Activated naive CD4-positive, alpha-beta T cell treated with anti-CD3 and anti-CD28 coated beads for 36 hours (primary cell): ENCODE data around the gene PCDHB7. TPM values are rescaled to one million over a fixed set of nuclear protein-coding genes. Genes with fewer than 3 reads are reported as not detected.
"Not testable (repeated sequence)": the region's sequence is repeated elsewhere in the genome, so short reads cannot be mapped to it uniquely, and the experiment has no call there.

Experiments used
- CTCF ChIA-PET: fragments of 350-600 bp; sonication (Branson Sonifier 250); formaldehyde crosslinking; loops from one replicate; lab custom pipeline; 2021; ENCODE audit warnings: antibody characterized with exemption; lab: Charles Lee
- DNase-seq: peaks from one replicate; pipeline ENCODE4 v3.0.0-alpha.2; 2020
- H3K27ac Mint-ChIP-seq: one replicate; pipeline ENCODE4 v1.8.0; 2021; ENCODE audit warnings: mild to moderate bottlenecking, mixed read lengths
- H3K27me3 Mint-ChIP-seq: one replicate; pipeline ENCODE4 v1.8.0; 2021; ENCODE audit warnings: low read depth, mixed read lengths
- H3K36me3 Mint-ChIP-seq: one replicate; pipeline ENCODE4 v1.8.0; 2021; ENCODE audit warnings: low read depth, mixed read lengths
- H3K4me1 Mint-ChIP-seq: one replicate; pipeline ENCODE4 v1.8.0; 2021; ENCODE audit warnings: low read depth, mixed read lengths
- H3K4me3 Mint-ChIP-seq: one replicate; pipeline ENCODE4 v1.8.0; 2021; ENCODE audit warnings: mild to moderate bottlenecking, moderate library complexity, mixed read lengths
- H3K9me3 Mint-ChIP-seq: one replicate; pipeline ENCODE4 v1.8.0; 2021; ENCODE audit warnings: mixed read lengths
- intact Hi-C: fragments of 100-400 bp; cut with micrococcal nuclease; formaldehyde crosslinking; loops from one replicate; pipeline ENCODE4 v1.15.1; 2023
- total RNA-seq, 2 experiments: library from RNA; stranded (reverse); gene quantifications; one replicate each; pipeline ENCODE4 v1.2.3, GENCODE V29; 2021

Gene PCDHB7
- total RNA-seq, 2 experiments from 2014 or later, result not detected

DNA sequence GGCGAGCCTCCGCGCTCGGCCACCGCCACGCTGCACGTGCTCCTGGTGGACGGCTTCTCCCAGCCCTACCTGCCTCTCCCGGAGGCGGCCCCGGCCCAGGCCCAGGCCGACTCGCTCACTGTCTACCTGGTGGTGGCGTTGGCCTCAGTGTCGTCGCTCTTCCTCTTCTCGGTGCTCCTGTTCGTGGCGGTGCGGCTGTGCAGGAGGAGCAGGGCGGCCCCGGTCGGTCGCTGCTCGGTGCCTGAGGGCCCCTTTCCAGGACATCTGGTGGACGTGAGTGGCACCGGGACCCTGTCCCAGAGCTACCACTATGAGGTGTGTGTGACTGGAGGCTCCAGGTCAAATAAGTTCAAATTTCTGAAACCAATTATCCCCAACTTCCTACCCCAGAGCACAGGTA lies 38.4 kb downstream of the PCDHB7 start:
- DNase-seq, CTCF ChIA-PET, H3K27ac Mint-ChIP-seq, H3K4me3 Mint-ChIP-seq, H3K4me1 Mint-ChIP-seq: not testable (repeated sequence)
- H3K36me3 Mint-ChIP-seq, result peaks cover 15% of the 10 kb centered on the region
- intact Hi-C loops, result loop anchor here (10.0 kb wide), 1 partner anchor 164 kb away; the partner anchor contains the start of genes PCDHGA6 and PCDHGB3
- peaks cover 64% of the 10 kb centered on the region for H3K27me3 Mint-ChIP-seq
- peaks cover 13% of the 10 kb centered on the region for H3K9me3 Mint-ChIP-seq

DNA sequence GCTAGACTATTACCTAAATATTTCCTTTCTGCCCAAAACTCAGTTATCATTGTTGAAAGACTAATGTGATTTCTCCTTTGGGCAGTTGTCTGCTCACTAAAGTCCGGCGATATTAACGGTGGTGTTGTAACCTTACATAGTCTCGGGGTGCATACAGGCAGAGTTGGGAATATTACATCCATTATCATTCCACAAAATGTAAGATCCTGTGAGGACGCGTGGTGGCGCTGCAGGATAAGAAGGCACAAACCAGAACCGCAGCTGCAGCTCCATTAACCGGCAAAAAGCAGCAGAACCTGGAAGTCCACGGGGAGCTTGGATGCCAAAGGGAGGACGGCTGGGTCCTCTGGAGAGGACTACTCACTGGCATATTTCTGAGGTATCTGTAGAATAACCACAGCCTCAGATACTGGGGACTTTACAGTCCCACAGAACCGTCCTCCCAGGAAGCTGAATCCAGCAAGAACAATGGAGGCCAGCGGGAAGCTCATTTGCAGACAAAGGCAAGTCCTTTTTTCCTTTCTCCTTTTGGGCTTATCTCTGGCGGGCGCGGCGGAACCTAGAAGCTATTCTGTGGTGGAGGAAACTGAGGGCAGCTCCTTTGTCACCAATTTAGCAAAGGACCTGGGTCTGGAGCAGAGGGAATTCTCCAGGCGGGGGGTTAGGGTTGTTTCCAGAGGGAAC lies 41.4 kb downstream of the PCDHB7 start, which contains the start of gene PCDHB13:
Gene PCDHB13, plus strand, starts transcription at position 264 of the 684 bp plus-strand sequence. Its CDS starts 205 bp downstream, at position 469.
- Mint-ChIP-seq H3K27me3 (peaks cover 58% of the 10 kb centered on the region), H3K36me3 (peaks cover 20% of the 10 kb centered on the region), H3K9me3 (peaks cover 25% of the 10 kb centered on the region)
- H3K27ac Mint-ChIP-seq, H3K4me3 Mint-ChIP-seq, H3K4me1 Mint-ChIP-seq: not testable (repeated sequence)
- CTCF ChIA-PET, result interaction anchor here (0.6 to 1.6 kb wide), 2 partner anchors 14 to 78 kb away, joined by 4 read pairs; partner anchors contain the start of gene PCDHB11
- DNase-seq, result peak; percentile 61
- intact Hi-C loops, result loop anchor here (10.0 kb wide), 1 partner anchor 161 kb away; the partner anchor contains the start of genes PCDHGA6 and PCDHGB3

DNA sequence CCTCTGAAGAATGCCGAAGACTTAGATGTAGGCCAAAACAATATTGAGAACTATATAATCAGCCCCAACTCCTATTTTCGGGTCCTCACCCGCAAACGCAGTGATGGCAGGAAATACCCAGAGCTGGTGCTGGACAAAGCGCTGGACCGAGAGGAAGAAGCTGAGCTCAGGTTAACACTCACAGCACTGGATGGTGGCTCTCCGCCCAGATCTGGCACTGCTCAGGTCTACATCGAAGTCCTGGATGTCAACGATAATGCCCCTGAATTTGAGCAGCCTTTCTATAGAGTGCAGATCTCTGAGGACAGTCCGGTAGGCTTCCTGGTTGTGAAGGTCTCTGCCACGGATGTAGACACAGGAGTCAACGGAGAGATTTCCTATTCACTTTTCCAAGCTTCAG lies 42.1 kb downstream of the PCDHB7 start:
- CTCF ChIA-PET, result interaction anchor here (0.6 kb wide), 1 partner anchor 78 kb away, joined by 4 read pairs; no protein-coding TSS in a partner anchor
- DNase-seq, H3K4me3 Mint-ChIP-seq, H3K4me1 Mint-ChIP-seq, H3K27ac Mint-ChIP-seq: not testable (repeated sequence)
- H3K27me3 Mint-ChIP-seq, result peaks cover 54% of the 10 kb centered on the region
- H3K9me3 Mint-ChIP-seq, result peaks cover 30% of the 10 kb centered on the region
- H3K36me3 Mint-ChIP-seq, result peaks cover 20% of the 10 kb centered on the region
- intact Hi-C loops, result loop anchor here (10.0 kb wide), 1 partner anchor 160 kb away; the partner anchor contains the start of genes PCDHGA6 and PCDHGB3

DNA sequence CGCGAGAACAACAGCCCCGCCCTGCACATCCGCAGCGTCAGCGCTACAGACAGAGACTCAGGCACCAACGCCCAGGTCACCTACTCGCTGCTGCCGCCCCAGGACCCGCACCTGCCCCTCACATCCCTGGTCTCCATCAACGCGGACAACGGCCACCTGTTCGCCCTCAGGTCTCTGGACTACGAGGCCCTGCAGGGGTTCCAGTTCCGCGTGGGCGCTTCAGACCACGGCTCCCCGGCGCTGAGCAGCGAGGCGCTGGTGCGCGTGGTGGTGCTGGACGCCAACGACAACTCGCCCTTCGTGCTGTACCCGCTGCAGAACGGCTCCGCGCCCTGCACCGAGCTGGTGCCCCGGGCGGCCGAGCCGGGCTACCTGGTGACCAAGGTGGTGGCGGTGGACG lies 43.1 kb downstream of the PCDHB7 start:
- H3K4me3 Mint-ChIP-seq, CTCF ChIA-PET, DNase-seq, H3K27ac Mint-ChIP-seq, H3K4me1 Mint-ChIP-seq: not testable (repeated sequence)
- intact Hi-C loops, result loop anchor here (10.0 kb wide), 1 partner anchor 159 kb away; the partner anchor contains the start of genes PCDHGA6 and PCDHGB3
- peaks cover 49% of the 10 kb centered on the region for H3K27me3 Mint-ChIP-seq
- peaks cover 17% of the 10 kb centered on the region for H3K36me3 Mint-ChIP-seq
- H3K9me3 Mint-ChIP-seq, result peaks cover 32% of the 10 kb centered on the region

DNA sequence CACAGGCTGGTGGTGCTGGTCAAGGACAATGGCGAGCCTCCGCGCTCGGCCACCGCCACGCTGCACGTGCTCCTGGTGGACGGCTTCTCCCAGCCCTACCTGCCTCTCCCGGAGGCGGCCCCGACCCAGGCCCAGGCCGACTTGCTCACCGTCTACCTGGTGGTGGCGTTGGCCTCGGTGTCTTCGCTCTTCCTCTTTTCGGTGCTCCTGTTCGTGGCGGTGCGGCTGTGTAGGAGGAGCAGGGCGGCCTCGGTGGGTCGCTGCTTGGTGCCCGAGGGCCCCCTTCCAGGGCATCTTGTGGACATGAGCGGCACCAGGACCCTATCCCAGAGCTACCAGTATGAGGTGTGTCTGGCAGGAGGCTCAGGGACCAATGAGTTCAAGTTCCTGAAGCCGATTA lies 43.6 kb downstream of the PCDHB7 start:
- Mint-ChIP-seq H3K27me3 (peaks cover 50% of the 10 kb centered on the region), H3K36me3 (peaks cover 14% of the 10 kb centered on the region), H3K9me3 (peaks cover 29% of the 10 kb centered on the region)
- H3K4me3 Mint-ChIP-seq, H3K27ac Mint-ChIP-seq, CTCF ChIA-PET, H3K4me1 Mint-ChIP-seq, DNase-seq: not testable (repeated sequence)
- intact Hi-C loops, result loop anchor here (10.0 kb wide), 1 partner anchor 159 kb away; the partner anchor contains the start of genes PCDHGA6 and PCDHGB3

DNA sequence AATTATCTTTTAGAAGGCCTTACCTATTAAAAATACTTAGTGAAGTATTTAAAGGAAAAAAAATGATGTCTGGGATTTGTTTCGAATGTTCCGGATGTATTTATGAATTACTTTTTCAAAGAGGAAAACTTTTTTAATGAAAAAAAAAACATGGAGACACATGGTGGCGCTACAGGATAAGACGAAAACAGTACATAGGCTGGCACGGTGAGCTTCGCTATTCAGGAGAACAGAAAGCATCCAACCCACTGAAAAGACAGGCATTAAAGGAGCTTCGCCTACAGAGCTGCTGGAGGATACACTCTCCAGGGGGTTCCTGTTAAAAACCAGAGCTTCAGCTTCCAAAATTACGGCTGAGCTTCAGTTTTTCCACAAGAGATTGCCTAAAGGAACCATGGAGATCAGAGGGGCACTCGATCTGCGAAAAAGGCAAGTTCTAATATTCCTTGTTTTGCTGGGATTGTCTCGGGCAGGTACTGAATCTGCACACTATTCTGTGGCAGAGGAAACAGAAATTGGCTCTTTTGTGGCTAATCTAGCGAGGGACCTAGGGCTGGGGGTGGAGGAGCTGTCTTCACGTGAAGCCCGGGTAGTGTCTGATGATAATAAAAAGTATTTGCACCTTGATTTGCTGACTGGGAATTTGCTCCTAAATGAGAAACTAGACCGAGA lies 50.8 kb downstream of the PCDHB7 start, which contains the start of gene PCDHB14:
Gene PCDHB14, plus strand, starts transcription at position 232 of the 672 bp plus-strand sequence. Its CDS starts 163 bp downstream, at position 395.
- Mint-ChIP-seq H3K27me3 (peaks cover 56% of the 10 kb centered on the region), H3K36me3 (peaks cover 10% of the 10 kb centered on the region), H3K4me3 (no peak within 1 kb of the TSS), H3K9me3 (peaks cover 18% of the 10 kb centered on the region), H3K4me1 (peaks cover 4% of the 10 kb centered on the region), H3K27ac (no peak within 1 kb of the TSS)
- no peak for DNase-seq
- intact Hi-C loops, result loop anchor here (10.0 kb wide), 1 partner anchor 332 kb away; no protein-coding TSS in a partner anchor
- CTCF ChIA-PET, result interaction anchor here (0.6 to 1.5 kb wide), 7 partner anchors 14 to 201 kb away, joined by 3 to 5 read pairs (median 4); partner anchors contain the start of gene SLC25A2

DNA sequence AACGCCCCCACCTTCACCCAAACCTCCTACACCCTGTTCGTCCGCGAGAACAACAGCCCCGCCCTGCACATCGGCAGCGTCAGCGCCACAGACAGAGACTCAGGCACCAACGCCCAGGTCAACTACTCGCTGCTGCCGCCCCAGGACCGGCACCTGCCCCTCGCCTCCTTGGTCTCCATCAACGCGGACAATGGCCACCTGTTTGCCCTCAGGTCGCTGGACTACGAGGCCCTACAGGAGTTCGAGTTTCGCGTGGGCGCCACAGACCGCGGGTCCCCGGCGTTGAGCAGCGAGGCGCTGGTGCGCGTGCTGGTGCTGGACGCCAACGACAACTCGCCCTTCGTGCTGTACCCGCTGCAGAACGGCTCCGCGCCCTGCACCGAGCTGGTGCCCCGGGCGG lies 52.4 kb downstream of the PCDHB7 start:
- Mint-ChIP-seq H3K36me3 (peaks cover 10% of the 10 kb centered on the region), H3K27me3 (peaks cover 50% of the 10 kb centered on the region)
- H3K4me3 Mint-ChIP-seq, H3K27ac Mint-ChIP-seq, CTCF ChIA-PET, DNase-seq, H3K4me1 Mint-ChIP-seq, H3K9me3 Mint-ChIP-seq: not testable (repeated sequence)
- intact Hi-C loops, result loop anchor here (10.0 kb wide), 1 partner anchor 330 kb away; no protein-coding TSS in a partner anchor

DNA sequence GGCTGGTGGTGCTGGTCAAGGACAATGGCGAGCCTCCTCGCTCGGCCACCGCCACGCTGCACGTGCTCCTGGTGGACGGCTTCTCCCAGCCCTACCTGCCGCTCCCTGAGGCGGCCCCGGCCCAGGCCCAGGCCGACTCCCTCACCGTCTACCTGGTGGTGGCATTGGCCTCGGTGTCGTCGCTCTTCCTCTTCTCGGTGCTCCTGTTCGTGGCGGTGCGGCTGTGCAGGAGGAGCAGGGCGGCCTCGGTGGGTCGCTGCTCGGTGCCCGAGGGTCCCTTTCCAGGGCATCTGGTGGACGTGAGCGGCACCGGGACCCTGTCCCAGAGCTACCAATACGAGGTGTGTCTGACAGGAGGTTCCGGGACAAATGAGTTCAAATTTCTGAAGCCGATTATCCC lies 53.0 kb downstream of the PCDHB7 start:
- DNase-seq, H3K4me1 Mint-ChIP-seq, H3K9me3 Mint-ChIP-seq, H3K4me3 Mint-ChIP-seq, CTCF ChIA-PET, H3K27ac Mint-ChIP-seq: not testable (repeated sequence)
- H3K27me3 Mint-ChIP-seq, result peaks cover 50% of the 10 kb centered on the region
- intact Hi-C loops, result loop anchor here (10.0 kb wide), 1 partner anchor 329 kb away; no protein-coding TSS in a partner anchor
- peaks cover 10% of the 10 kb centered on the region for H3K36me3 Mint-ChIP-seq

Other genes with a start within 250 kb of the PCDHB7 start
- not detected for gene PCDHAC1, start 246.3 kb upstream of the PCDHB7 start, total RNA-seq
- not detected for gene PCDHAC2, start 206.2 kb upstream of the PCDHB7 start, total RNA-seq
- not detected for gene PCDHB1, start 121.3 kb upstream of the PCDHB7 start, total RNA-seq
- gene PCDHB2, start 78.0 kb upstream of the PCDHB7 start, total RNA-seq, result not detected
- not detected for gene PCDHB3, start 72.2 kb upstream of the PCDHB7 start, total RNA-seq
- not detected for gene PCDHB4, start 50.8 kb upstream of the PCDHB7 start, total RNA-seq
- gene PCDHB5, start 37.4 kb upstream of the PCDHB7 start, total RNA-seq, result not detected
- gene PCDHB6, start 22.6 kb upstream of the PCDHB7 start, total RNA-seq, result not detected
- not detected for gene PCDHB8, start 5.1 kb downstream of the PCDHB7 start, total RNA-seq
- gene PCDHB16, start 9.7 kb downstream of the PCDHB7 start, total RNA-seq, result not detected
- not detected for gene PCDHB9, start 14.5 kb downstream of the PCDHB7 start, total RNA-seq
- gene PCDHB10, start 19.7 kb downstream of the PCDHB7 start, total RNA-seq, result not detected
- not detected for gene PCDHB11, start 27.0 kb downstream of the PCDHB7 start, total RNA-seq
- not detected for gene PCDHB12, start 36.1 kb downstream of the PCDHB7 start, total RNA-seq
- not detected for gene PCDHB13, start 41.3 kb downstream of the PCDHB7 start, total RNA-seq
- not detected for gene PCDHB14, start 50.7 kb downstream of the PCDHB7 start, total RNA-seq
- gene PCDHB15, start 72.8 kb downstream of the PCDHB7 start, total RNA-seq, result not detected
- gene SLC25A2, start 131.4 kb downstream of the PCDHB7 start, total RNA-seq, result not detected
- gene TAF7, start 148.1 kb downstream of the PCDHB7 start, total RNA-seq, result 10 to 100 TPM; 57.0 to 57.9 TPM
- gene PCDHGA1, start 157.9 kb downstream of the PCDHB7 start, total RNA-seq, result not detected
- not detected for gene PCDHGA2, start 166.1 kb downstream of the PCDHB7 start, total RNA-seq
- not detected for gene PCDHGA3, start 171.2 kb downstream of the PCDHB7 start, total RNA-seq
- not detected for gene PCDHGB1, start 177.5 kb downstream of the PCDHB7 start, total RNA-seq
- not detected for gene PCDHGA4, start 182.4 kb downstream of the PCDHB7 start, total RNA-seq
- not detected for gene PCDHGB2, start 187.3 kb downstream of the PCDHB7 start, total RNA-seq
- under 1 TPM in 1 of 2 experiments, not detected in 1; 0.05 TPM for gene PCDHGA5, start 191.5 kb downstream of the PCDHB7 start, total RNA-seq
- under 1 TPM in 1 of 2 experiments, not detected in 1; 0.07 TPM for gene PCDHGB3, start 197.6 kb downstream of the PCDHB7 start, total RNA-seq
- gene PCDHGA6, start 201.2 kb downstream of the PCDHB7 start, total RNA-seq, result under 1 TPM; 0.05 to 0.07 TPM
- not detected for gene PCDHGA7, start 210.1 kb downstream of the PCDHB7 start, total RNA-seq
- not detected for gene PCDHGB4, start 215.1 kb downstream of the PCDHB7 start, total RNA-seq
- gene PCDHGA8, start 220.0 kb downstream of the PCDHB7 start, total RNA-seq, result not detected
- gene PCDHGB5, start 225.3 kb downstream of the PCDHB7 start, total RNA-seq, result under 1 TPM in 1 of 2 experiments, not detected in 1; 0.12 TPM
- under 1 TPM in 1 of 2 experiments, not detected in 1; 0.07 TPM for gene PCDHGA9, start 230.1 kb downstream of the PCDHB7 start, total RNA-seq
- gene PCDHGB6, start 235.4 kb downstream of the PCDHB7 start, total RNA-seq, result under 1 TPM in 1 of 2 experiments, not detected in 1; 0.05 TPM
- under 1 TPM in 1 of 2 experiments, not detected in 1; 0.05 TPM for gene PCDHGA10, start 240.3 kb downstream of the PCDHB7 start, total RNA-seq
- not detected for gene PCDHGB7, start 245.0 kb downstream of the PCDHB7 start, total RNA-seq
- under 1 TPM; 0.10 to 0.17 TPM for gene PCDHGA11, start 248.4 kb downstream of the PCDHB7 start, total RNA-seq